Activated naive CD4-positive, alpha-beta T cell treated with anti-CD3 and anti-CD28 coated beads for 36 hours (primary cell): ENCODE data around the gene LRRC45. TPM values are rescaled to one million over a fixed set of nuclear protein-coding genes. Genes with fewer than 3 reads are reported as not detected.

ENCODE experiments used
- CTCF ChIA-PET: fragments of 350-600 bp; sonication (Branson Sonifier 250); formaldehyde crosslinking; loops from one replicate; lab custom pipeline; 2021; ENCODE audit warnings: antibody characterized with exemption; lab: Charles Lee
- DNase-seq: peaks from one replicate; pipeline ENCODE4 v3.0.0-alpha.2; 2020
- H3K27ac Mint-ChIP-seq: one replicate; pipeline ENCODE4 v1.8.0; 2021; ENCODE audit warnings: mild to moderate bottlenecking, mixed read lengths
- H3K27me3 Mint-ChIP-seq: one replicate; pipeline ENCODE4 v1.8.0; 2021; ENCODE audit warnings: low read depth, mixed read lengths
- H3K36me3 Mint-ChIP-seq: one replicate; pipeline ENCODE4 v1.8.0; 2021; ENCODE audit warnings: low read depth, mixed read lengths
- H3K4me1 Mint-ChIP-seq: one replicate; pipeline ENCODE4 v1.8.0; 2021; ENCODE audit warnings: low read depth, mixed read lengths
- H3K4me3 Mint-ChIP-seq: one replicate; pipeline ENCODE4 v1.8.0; 2021; ENCODE audit warnings: mild to moderate bottlenecking, moderate library complexity, mixed read lengths
- H3K9me3 Mint-ChIP-seq: one replicate; pipeline ENCODE4 v1.8.0; 2021; ENCODE audit warnings: mixed read lengths
- intact Hi-C: fragments of 100-400 bp; cut with micrococcal nuclease; formaldehyde crosslinking; loops from one replicate; pipeline ENCODE4 v1.15.1; 2023
- total RNA-seq, 2 experiments: library from RNA; stranded (reverse); gene quantifications; one replicate each; pipeline ENCODE4 v1.2.3, GENCODE V29; 2021

LRRC45 gene
- total RNA-seq, 2 experiments from 2014 or later = 12.0 to 12.5 TPM

- no peak overlapping the region for H3K4me3 Mint-ChIP-seq
- no peaks in the 10 kb centered on the region for H3K9me3 Mint-ChIP-seq
- peaks cover 15% of the 10 kb centered on the region for H3K36me3 Mint-ChIP-seq
- no peak overlapping the region for H3K27ac Mint-ChIP-seq
- H3K4me1 Mint-ChIP-seq = no peaks in the 10 kb centered on the region
- intact Hi-C loops = no loop called here
- DNase-seq = no peak
- CTCF ChIA-PET = no interaction called here
- no peaks in the 10 kb centered on the region for H3K27me3 Mint-ChIP-seq
Observed at GRCh38 chr17:82076785-82077591, 53.9 kb downstream of the LRRC45 start.

GRCh38 chr17:82077617-82078358, 54.7 kb downstream of the LRRC45 start:
- no peaks in the 10 kb centered on the region for H3K27me3 Mint-ChIP-seq
- no peaks in the 10 kb centered on the region for H3K9me3 Mint-ChIP-seq
- H3K4me3 Mint-ChIP-seq = no peak overlapping the region
- CTCF ChIA-PET = no interaction called here
- no peak overlapping the region for H3K27ac Mint-ChIP-seq
- H3K4me1 Mint-ChIP-seq = no peaks in the 10 kb centered on the region
- DNase-seq = no peak
- intact Hi-C loops = no loop called here
- peaks cover 19% of the 10 kb centered on the region for H3K36me3 Mint-ChIP-seq

DNA sequence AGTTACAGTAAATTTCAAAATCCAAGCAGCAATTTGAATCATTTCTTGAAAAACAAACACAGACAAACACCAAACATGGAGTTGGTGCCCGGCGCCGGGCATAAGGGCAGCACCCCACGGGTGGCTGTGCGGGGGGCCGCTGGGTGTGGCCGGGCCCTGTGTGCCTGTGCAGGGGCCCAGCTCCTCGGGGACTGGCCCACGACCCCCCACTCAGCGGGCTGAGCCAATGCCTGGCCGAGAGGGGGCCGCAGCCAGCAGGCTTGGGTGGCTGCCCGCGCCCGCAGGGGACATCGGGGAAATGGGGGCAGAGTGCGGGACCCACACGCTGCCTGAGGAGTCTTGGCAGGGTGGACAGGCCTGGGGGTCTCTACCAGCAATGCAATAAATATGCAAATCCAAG, 55.3 kb downstream of the LRRC45 start:
- CTCF ChIA-PET = no interaction called here
- H3K27me3 Mint-ChIP-seq = no peaks in the 10 kb centered on the region
- no peaks in the 10 kb centered on the region for H3K9me3 Mint-ChIP-seq
- intact Hi-C loops = no loop called here
- no peaks in the 10 kb centered on the region for H3K4me1 Mint-ChIP-seq
- H3K27ac Mint-ChIP-seq = no peak overlapping the region
- no peak for DNase-seq
- H3K4me3 Mint-ChIP-seq = no peak overlapping the region
- H3K36me3 Mint-ChIP-seq = peaks cover 26% of the 10 kb centered on the region

DNA sequence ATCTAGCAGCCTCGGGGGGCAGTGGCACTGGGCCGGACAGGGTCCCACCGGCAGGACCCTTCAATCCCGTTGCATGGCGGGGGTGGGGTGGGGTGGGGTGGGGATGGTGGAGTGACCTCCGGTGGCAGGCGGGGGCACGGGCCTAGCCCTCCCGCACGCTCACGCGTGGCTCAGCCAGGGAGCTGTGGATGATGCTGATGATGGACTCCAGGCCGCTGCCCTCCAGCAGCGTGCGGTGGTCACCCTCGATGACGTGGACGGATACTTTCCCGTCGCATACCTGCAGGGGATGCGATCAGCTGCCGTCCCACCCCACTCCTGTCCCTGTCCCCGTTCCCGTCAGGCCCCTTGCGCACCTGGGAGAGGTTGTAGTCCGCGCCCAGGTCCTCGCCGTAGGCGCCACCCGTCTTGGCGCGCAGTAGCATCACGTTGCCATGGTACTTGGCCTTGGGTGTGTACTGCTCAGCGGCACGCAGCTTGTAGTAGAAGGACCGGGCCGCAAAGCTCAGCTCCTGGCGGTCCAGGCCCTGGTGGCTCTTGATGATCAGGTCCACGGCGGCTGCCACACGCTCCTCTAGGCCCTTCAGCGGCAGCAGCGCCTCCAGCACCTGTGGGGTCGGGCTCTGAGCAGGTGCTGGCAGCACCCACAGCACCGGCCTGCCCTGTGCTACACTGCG, 56.0 kb downstream of the LRRC45 start:
- DNase-seq = no peak
- H3K4me1 Mint-ChIP-seq = no peaks in the 10 kb centered on the region
- H3K36me3 Mint-ChIP-seq = peaks cover 31% of the 10 kb centered on the region
- intact Hi-C loops = no loop called here
- H3K9me3 Mint-ChIP-seq = no peaks in the 10 kb centered on the region
- CTCF ChIA-PET = no interaction called here
- H3K27me3 Mint-ChIP-seq = no peaks in the 10 kb centered on the region
- no peak overlapping the region for H3K27ac Mint-ChIP-seq
- H3K4me3 Mint-ChIP-seq = no peak overlapping the region

DNA sequence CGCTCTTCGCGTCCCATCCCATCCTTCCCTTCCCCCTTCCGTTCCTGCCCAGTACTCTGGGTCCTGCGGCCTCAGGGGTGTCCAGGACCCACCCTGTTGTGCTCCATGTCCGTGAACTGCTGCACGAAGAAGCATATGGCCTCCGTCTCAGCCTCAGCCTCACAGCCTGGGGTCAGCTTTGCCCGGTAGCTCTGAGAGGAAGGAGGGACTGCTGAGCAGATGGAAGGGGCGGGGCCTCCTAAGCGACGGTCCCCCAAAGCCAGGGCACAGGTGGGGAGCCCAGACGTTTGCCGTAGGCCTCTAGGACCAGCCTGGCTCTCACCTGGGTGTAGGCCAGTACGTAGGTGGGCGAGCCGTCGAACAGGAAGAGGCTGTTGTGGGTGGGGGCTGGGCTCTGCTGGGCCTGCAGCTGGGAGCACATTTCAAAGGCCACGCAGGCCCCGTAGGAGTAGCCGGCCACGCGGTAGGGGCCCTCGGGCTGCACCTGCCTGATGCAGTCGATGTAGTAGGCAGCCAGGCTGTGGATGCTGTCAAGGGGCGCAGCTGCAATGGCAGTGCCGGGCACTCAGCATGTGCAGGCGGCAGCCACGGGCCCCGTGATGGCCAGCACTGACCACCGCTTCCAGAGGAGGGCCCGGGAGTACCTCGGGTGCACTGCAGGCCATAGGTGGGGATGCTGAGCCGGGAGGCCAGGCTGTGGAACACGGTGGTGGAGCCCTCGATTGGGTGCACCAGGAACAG, 57.1 kb downstream of the LRRC45 start:
- Mint-ChIP-seq H3K36me3 (peaks cover 34% of the 10 kb centered on the region), H3K27me3 (no peaks in the 10 kb centered on the region), H3K4me3 (no peak overlapping the region), H3K9me3 (no peaks in the 10 kb centered on the region), H3K27ac (no peak overlapping the region), H3K4me1 (no peaks in the 10 kb centered on the region)
- CTCF ChIA-PET = no interaction called here
- no peak for DNase-seq
- intact Hi-C loops = no loop called here

Other genes starting within 250 kb of the LRRC45 start
- gene GCGR, start 219.2 kb upstream of the LRRC45 start, total RNA-seq = not detected
- gene MCRIP1, start 190.0 kb upstream of the LRRC45 start, total RNA-seq = 10 to 100 TPM; 53.7 to 55.6 TPM
- not detected for gene PPP1R27, start 188.3 kb upstream of the LRRC45 start, total RNA-seq
- gene P4HB, start 162.8 kb upstream of the LRRC45 start, total RNA-seq = 100 to 1,000 TPM; 273 to 276 TPM
- 100 to 1,000 TPM; 355 to 389 TPM for gene ARHGDIA, start 152.0 kb upstream of the LRRC45 start, total RNA-seq
- gene ALYREF, start 131.7 kb upstream of the LRRC45 start, total RNA-seq = 100 to 1,000 TPM; 213 to 217 TPM
- 100 to 1,000 TPM; 171 to 182 TPM for gene ANAPC11, start 131.6 kb upstream of the LRRC45 start, total RNA-seq
- gene NPB, start 121.1 kb upstream of the LRRC45 start, total RNA-seq = under 1 TPM; 0.12 to 0.19 TPM
- 10 to 100 TPM; 15.9 to 16.6 TPM for gene PCYT2, start 111.9 kb upstream of the LRRC45 start, total RNA-seq
- 10 to 100 TPM; 18.8 to 22.1 TPM for gene SIRT7, start 105.1 kb upstream of the LRRC45 start, total RNA-seq
- gene MAFG, start 95.6 kb upstream of the LRRC45 start, total RNA-seq = 10 to 100 TPM; 13.5 to 14.8 TPM
- 100 to 1,000 TPM; 121 to 130 TPM for gene PYCR1, start 86.0 kb upstream of the LRRC45 start, total RNA-seq
- gene MYADML2, start 76.1 kb upstream of the LRRC45 start, total RNA-seq = not detected
- under 1 TPM; 0.35 to 0.38 TPM for gene NOTUM, start 62.1 kb upstream of the LRRC45 start, total RNA-seq
- 10 to 100 TPM; 33.6 to 34.8 TPM for gene ASPSCR1, start 45.7 kb upstream of the LRRC45 start, total RNA-seq
- gene CENPX, start 427 bp upstream of the LRRC45 start, total RNA-seq = 10 to 100 TPM; 55.8 to 57.8 TPM
- 1 to 10 TPM; 4.5 to 4.8 TPM for gene RAC3, start 8.4 kb downstream of the LRRC45 start, total RNA-seq
- 100 to 1,000 TPM; 139 to 146 TPM for gene DCXR, start 14.4 kb downstream of the LRRC45 start, total RNA-seq
- gene RFNG, start 28.5 kb downstream of the LRRC45 start, total RNA-seq = 10 to 100 TPM; 17.6 to 18.0 TPM
- 10 to 100 TPM; 91.0 to 91.3 TPM for gene GPS1, start 28.6 kb downstream of the LRRC45 start, total RNA-seq
- 100 to 1,000 TPM; 132 to 133 TPM for gene DUS1L, start 42.5 kb downstream of the LRRC45 start, total RNA-seq
- 100 to 1,000 TPM; 183 to 195 TPM for gene FASN, start 74.9 kb downstream of the LRRC45 start, total RNA-seq
- 10 to 100 TPM; 40.7 to 43.9 TPM for gene CCDC57, start 189.5 kb downstream of the LRRC45 start, total RNA-seq
- 10 to 100 TPM; 15.2 to 18.3 TPM for gene SLC16A3, start 205.7 kb downstream of the LRRC45 start, total RNA-seq